Parathyroid adenoma (tissue), 2 donors: Measurements from ENCODE around the gene CCSER1.

Source experiments
- H2AFZ ChIP-seq: fragments of 300-600 bp; sonication (generic); one replicate; pipeline ENCODE4 v1.7.0; 2017; ENCODE audit warnings: antibody characterized with exemption, mild to moderate bottlenecking
- H3K27ac ChIP-seq: fragments of 300-600 bp; sonication (generic); one replicate; pipeline ENCODE4 v1.7.0; 2017
- H3K27me3 ChIP-seq: fragments of 300-600 bp; sonication (generic); one replicate; pipeline ENCODE4 v1.7.0; 2017; ENCODE audit warnings: low read length; ENCODE audit not compliant: control insufficient read depth, insufficient read depth
- H3K36me3 ChIP-seq: fragments of 300-600 bp; sonication (generic); one replicate; pipeline ENCODE4 v1.7.0; 2017; ENCODE audit warnings: low read length; ENCODE audit not compliant: control insufficient read depth, insufficient read depth
- H3K4me1 ChIP-seq: fragments of 300-600 bp; sonication (generic); one replicate; pipeline ENCODE4 v1.7.0; 2017; ENCODE audit warnings: control low read depth
- H3K4me2 ChIP-seq: fragments of 300-600 bp; sonication (generic); one replicate; pipeline ENCODE4 v1.7.0; 2017; ENCODE audit warnings: low read length
- H3K4me3 ChIP-seq: fragments of 300-600 bp; sonication (generic); one replicate; pipeline ENCODE4 v1.7.0; 2017; ENCODE audit warnings: low read depth, low read length
- H3K79me2 ChIP-seq: fragments of 300-600 bp; sonication (generic); one replicate; pipeline ENCODE4 v1.7.0; 2017; ENCODE audit warnings: control low read depth
- H3K9ac ChIP-seq: fragments of 300-600 bp; sonication (generic); one replicate; pipeline ENCODE4 v1.7.0; 2017; ENCODE audit warnings: mild to moderate bottlenecking
- H3K9me3 ChIP-seq: fragments of 300-600 bp; sonication (generic); one replicate; pipeline ENCODE4 v1.7.0; 2017; ENCODE audit warnings: low read length; ENCODE audit not compliant: control insufficient read depth
- CTCF ChIP-seq: fragments of 300-600 bp; sonication (generic); IDR thresholded peaks from one replicate; pipeline ENCODE4 v1.7.0; 2017; ENCODE audit warnings: antibody characterized with exemption, mild to moderate bottlenecking
- donor health status: primary hyperparathyroidism.

The CCSER1 gene

GRCh38 chr4:90855111-90855510 is 727.9 kb downstream of the CCSER1 start:
- Histone ChIP-seq H2AFZ (no peak overlapping the region), H3K4me3 (no peak overlapping the region), H3K4me1 (no peaks in the 10 kb centered on the region), H3K9me3 (no peaks in the 10 kb centered on the region), H3K4me2 (no peak overlapping the region), H3K27ac (no peak overlapping the region), H3K9ac (no peak overlapping the region), H3K27me3 (no peaks in the 10 kb centered on the region), H3K36me3 (no peaks in the 10 kb centered on the region), H3K79me2 (no peaks in the 10 kb centered on the region)
- TF ChIP-seq CTCF, result no peak

- no peak overlapping the region for H2AFZ ChIP-seq
- H3K4me2 ChIP-seq, result no peak overlapping the region
- no peaks in the 10 kb centered on the region for H3K27me3 ChIP-seq
- H3K79me2 ChIP-seq, result no peaks in the 10 kb centered on the region
- H3K36me3 ChIP-seq, result no peaks in the 10 kb centered on the region
- no peak overlapping the region for H3K4me3 ChIP-seq
- TF ChIP-seq CTCF, result no peak
- H3K27ac ChIP-seq, result no peak overlapping the region
- H3K9ac ChIP-seq, result no peak overlapping the region
- H3K9me3 ChIP-seq, result no peaks in the 10 kb centered on the region
- no peaks in the 10 kb centered on the region for H3K4me1 ChIP-seq
These were observed 730.1 kb downstream of the CCSER1 start for GRCh38 chr4:90857081-90857820.

- Histone ChIP-seq H3K9me3 (no peaks in the 10 kb centered on the region), H3K27ac (no peak overlapping the region), H3K27me3 (no peaks in the 10 kb centered on the region), H3K4me3 (no peak overlapping the region), H3K79me2 (no peaks in the 10 kb centered on the region), H3K4me1 (no peaks in the 10 kb centered on the region), H2AFZ (no peak overlapping the region), H3K36me3 (no peaks in the 10 kb centered on the region), H3K9ac (no peak overlapping the region), H3K4me2 (no peak overlapping the region)
- no peak for TF ChIP-seq CTCF
These were observed 748.6 kb downstream of the CCSER1 start for GRCh38 chr4:90875791-90876190.

GRCh38 chr4:90876296-90876695 is 749.1 kb downstream of the CCSER1 start:
- Histone ChIP-seq H3K9me3 (no peaks in the 10 kb centered on the region), H3K27me3 (no peaks in the 10 kb centered on the region), H3K79me2 (no peaks in the 10 kb centered on the region), H3K4me2 (no peak overlapping the region), H3K9ac (no peak overlapping the region), H2AFZ (no peak overlapping the region), H3K4me1 (no peaks in the 10 kb centered on the region), H3K27ac (no peak overlapping the region), H3K36me3 (no peaks in the 10 kb centered on the region), H3K4me3 (no peak overlapping the region)
- no peak for TF ChIP-seq CTCF

GRCh38 chr4:90883519-90883918 is 756.3 kb downstream of the CCSER1 start:
- H3K27me3 ChIP-seq, result no peaks in the 10 kb centered on the region
- H3K9ac ChIP-seq, result no peak overlapping the region
- H3K4me2 ChIP-seq, result no peak overlapping the region
- H3K9me3 ChIP-seq, result no peaks in the 10 kb centered on the region
- no peak overlapping the region for H3K4me3 ChIP-seq
- H3K36me3 ChIP-seq, result no peaks in the 10 kb centered on the region
- H3K4me1 ChIP-seq, result no peaks in the 10 kb centered on the region
- H2AFZ ChIP-seq, result no peak overlapping the region
- no peak for TF ChIP-seq CTCF
- no peak overlapping the region for H3K27ac ChIP-seq
- H3K79me2 ChIP-seq, result no peaks in the 10 kb centered on the region
